ENCODE measurements around the gene LLPH. TPM values are rescaled to one million over a fixed set of nuclear protein-coding genes. Genes with fewer than 3 reads are reported as not detected.

Gene LLPH
- polyA plus RNA-seq, 3 donors, result 3.1 to 44.0 (median 33.4) TPM

- Histone ChIP-seq H3K4me3 (replicated peaks in 1 of 3; ENCODE audit: low read depth in 2 of 3, low read length in 3 of 3) (no peak overlapping the region), H3K4me2 (replicated peaks; ENCODE audit: extremely low read depth, low read length, poor library complexity, severe bottlenecking) (no peak overlapping the region), H3K4me1 (ENCODE audit: control insufficient read depth in 1 of 2, insufficient read depth in 2 of 2, low read length in 2 of 2) (peaks cover 8 to 15% of the 10 kb centered on the region in 2 donors), H4K20me1 (ENCODE audit: insufficient read depth, low read length) (peaks cover 14% of the 10 kb centered on the region), H3K9ac (ENCODE audit: insufficient read depth, low read length, poor library complexity, severe bottlenecking) (no peak overlapping the region), H3K9me3 (replicated peaks in 1 of 2; ENCODE audit: control insufficient read depth in 1 of 2, insufficient read depth in 1 of 2, low read length in 2 of 2) (no peaks in the 10 kb centered on the region), H3K27ac (ENCODE audit: low read depth in 1 of 2, low read length in 2 of 2) (no peak overlapping the region), H3K79me2 (ENCODE audit: insufficient read depth, low read length) (peaks cover 15% of the 10 kb centered on the region), H3K27me3 (ENCODE audit: control insufficient read depth in 2 of 2, insufficient read depth in 2 of 2, low read length in 2 of 2) (no peaks in the 10 kb centered on the region), H2AFZ (ENCODE audit: insufficient read depth, low read depth, low read length, poor library complexity, severe bottlenecking) (no peak overlapping the region), H3K36me3 (replicated peaks in 1 of 2; ENCODE audit: control insufficient read depth in 1 of 2, insufficient read depth in 2 of 2, low read length in 2 of 2) (peaks cover 46 to 72% of the 10 kb centered on the region in 2 donors)
- Mint-ChIP-seq H3K9me3 (no peaks in the 10 kb centered on the region), H3K4me3 (no peak overlapping the region), H3K4me1 (peaks cover 11% of the 10 kb centered on the region), H3K36me3 (peaks cover 44 to 61% of the 10 kb centered on the region in 2 donors), H3K27ac (no peak overlapping the region), H3K27me3 (ENCODE audit: low read depth in 3 of 3) (peaks cover 0 to 2% (median 0%) of the 10 kb centered on the region in 3 donors)
- no peak for TF ChIP-seq CTCF (IDR thresholded peaks at IDR 0.05)
- intact Hi-C loops (cut with micrococcal nuclease), result loop anchor here in 1 of 2 donors (5.0 kb wide), 1 partner anchor 287 kb away; no protein-coding TSS in a partner anchor
- WGBS (ENCODE audit: insufficient coverage), result no CpG with 5 or more reads among the region's 1 CpG
- no peak for DNase-seq
These were observed 10.1 kb downstream of the LLPH start for GRCh38 chr12:66120477-66120876.

GRCh38 chr12:66119870-66120241, 10.7 kb downstream of the LLPH start:
- peaks cover 0 to 2% (median 0%) of the 10 kb centered on the region in 7 donors for H3K9me3 Mint-ChIP-seq
- Histone ChIP-seq H3K27ac (ENCODE audit: low read depth in 1 of 2, low read length in 2 of 2) (no peak overlapping the region), H2AFZ (ENCODE audit: insufficient read depth, low read depth, low read length, poor library complexity, severe bottlenecking) (no peak overlapping the region), H3K27me3 (ENCODE audit: control insufficient read depth in 2 of 2, insufficient read depth in 2 of 2, low read length in 2 of 2) (no peaks in the 10 kb centered on the region), H3K9ac (ENCODE audit: insufficient read depth, low read length, poor library complexity, severe bottlenecking) (no peak overlapping the region), H3K36me3 (replicated peaks in 1 of 2; ENCODE audit: control insufficient read depth in 1 of 2, insufficient read depth in 2 of 2, low read length in 2 of 2) (peaks cover 40 to 66% of the 10 kb centered on the region in 2 donors), H3K79me2 (ENCODE audit: insufficient read depth, low read length) (peaks cover 9% of the 10 kb centered on the region), H3K4me3 (replicated peaks in 1 of 3; ENCODE audit: low read depth in 2 of 3, low read length in 3 of 3) (no peak overlapping the region), H4K20me1 (ENCODE audit: insufficient read depth, low read length) (peaks cover 9% of the 10 kb centered on the region), H3K4me2 (replicated peaks; ENCODE audit: extremely low read depth, low read length, poor library complexity, severe bottlenecking) (no peak overlapping the region), H3K4me1 (ENCODE audit: control insufficient read depth in 1 of 2, insufficient read depth in 2 of 2, low read length in 2 of 2) (peaks cover 8 to 15% of the 10 kb centered on the region in 2 donors), H3K9me3 (replicated peaks in 1 of 2; ENCODE audit: control insufficient read depth in 1 of 2, insufficient read depth in 1 of 2, low read length in 2 of 2) (no peaks in the 10 kb centered on the region)
- H3K27ac Mint-ChIP-seq, result peak overlapping the region in 2 of 7 donors; percentile 2 to 51
- peaks cover 11% of the 10 kb centered on the region for H3K4me1 Mint-ChIP-seq
- no peak for TF ChIP-seq CTCF (IDR thresholded peaks at IDR 0.05)
- intact Hi-C loops (cut with micrococcal nuclease), result loop anchor here in 1 of 2 donors (5.0 kb wide), 1 partner anchor 287 kb away; no protein-coding TSS in a partner anchor
- H3K27me3 Mint-ChIP-seq (ENCODE audit: low read depth in 3 of 3), result peaks cover 0 to 2% (median 0%) of the 10 kb centered on the region in 3 donors
- no CpG with 5 or more reads among the region's 1 CpG for WGBS (ENCODE audit: insufficient coverage)
- DNase-seq, result no peak
- H3K36me3 Mint-ChIP-seq, result peaks cover 38 to 54% of the 10 kb centered on the region in 2 donors
- H3K4me3 Mint-ChIP-seq, result no peak overlapping the region

Data from CD14-positive monocyte (primary cell).